OCI-LY7 (cell line): ENCODE measurements around the gene FEZ2. TPM values are rescaled to one million over a fixed set of nuclear protein-coding genes. Genes with fewer than 3 reads are reported as not detected.

Experiments
- BruUV-seq: library from RNA; stranded (reverse); fragments of 400-500 nt; replicated peaks from 2 replicates; lab custom pipeline; 2021; lab: Mats Ljungman, UMichigan
- CTCF ChIA-PET: fragments of 300-600 bp; sonication (Branson Sonifier 250); formaldehyde crosslinking; loops from one replicate; lab custom pipeline; 2022; ENCODE audit warnings: antibody characterized with exemption; ENCODE audit not compliant: unreplicated experiment; lab: Charles Lee
- POLR2A ChIA-PET: fragments of 300-600 bp; sonication (Branson Sonifier 250); formaldehyde crosslinking; loops from one replicate; lab custom pipeline; 2022; ENCODE audit warnings: antibody characterized with exemption; lab: Charles Lee
- DNase-seq: peaks from one replicate; pipeline ENCODE4 v3.0.0-alpha.2; 2015; ENCODE audit warnings: low spot score
- H2AFZ ChIP-seq: fragments of 200-600 bp; sonication (generic), shearing (Covaris generic); 2 replicates; pipeline ENCODE4 v1.6.1; 2014; ENCODE audit warnings: mild to moderate bottlenecking, antibody characterized with exemption, low read length, moderate library complexity
- H3K27ac ChIP-seq: fragments of 200-600 bp; sonication (generic); 2 replicates; pipeline ENCODE4 v1.5.1; 2014; ENCODE audit warnings: mixed run types, low read depth, mild to moderate bottlenecking, moderate library complexity, low read length, inconsistent platforms; ENCODE audit not compliant: poor library complexity, severe bottlenecking
- H3K36me3 ChIP-seq: fragments of 200-600 bp; sonication (generic); 2 replicates; pipeline ENCODE4 v1.6.1; 2014; ENCODE audit warnings: mild to moderate bottlenecking, antibody characterized with exemption, low read length, moderate library complexity, mixed read lengths; ENCODE audit not compliant: insufficient read depth
- H3K4me1 ChIP-seq: fragments of 200-600 bp; sonication (generic); 2 replicates; pipeline ENCODE4 v1.5.1; 2014; ENCODE audit warnings: mild to moderate bottlenecking, low read length; ENCODE audit not compliant: insufficient read depth, poor library complexity, severe bottlenecking
- H3K4me2 ChIP-seq: fragments of 200-600 bp; sonication (generic); 2 replicates; pipeline ENCODE4 v1.6.1; 2014; ENCODE audit warnings: mild to moderate bottlenecking, low read length
- H3K4me3 ChIP-seq: fragments of 200-600 bp; sonication (generic); 2 replicates; pipeline ENCODE4 v1.5.1; 2014; ENCODE audit warnings: mild to moderate bottlenecking, low read depth, low read length; ENCODE audit not compliant: poor library complexity, severe bottlenecking
- H3K79me2 ChIP-seq: fragments of 200-600 bp; sonication (generic); 2 replicates; pipeline ENCODE4 v1.6.1; 2016; ENCODE audit warnings: low read depth, mild to moderate bottlenecking, low read length, moderate library complexity, mixed read lengths; ENCODE audit not compliant: insufficient read depth
- H3K9me2 ChIP-seq: fragments of 200-600 bp; sonication (generic); 2 replicates; pipeline ENCODE4 v1.6.1; 2016; ENCODE audit warnings: mild to moderate bottlenecking, low read length, mixed read lengths; ENCODE audit not compliant: insufficient read depth
- H3K9me3 ChIP-seq: fragments of 200-600 bp; sonication (generic); 2 replicates; pipeline ENCODE4 v1.6.1; 2014; ENCODE audit warnings: mild to moderate bottlenecking, mixed run types, low read length, mixed read lengths
- H4K20me1 ChIP-seq: fragments of 200-600 bp; sonication (generic); 2 replicates; pipeline ENCODE4 v1.6.1; 2014; ENCODE audit warnings: mild to moderate bottlenecking, antibody characterized with exemption, low read length, moderate library complexity, mixed read lengths; ENCODE audit not compliant: insufficient read depth
- CTCF ChIP-seq: fragments of 200-600 bp; sonication (generic); conservative IDR thresholded peaks from 2 replicates; pipeline ENCODE4 v1.5.1; 2014; ENCODE audit warnings: mild to moderate bottlenecking, antibody characterized with exemption, low read length, moderate library complexity, mixed read lengths
- EZH2phosphoT487 ChIP-seq: fragments of 200-600 bp; sonication (generic); IDR thresholded peaks from 2 replicates; pipeline ENCODE4 v1.6.1; 2018; ENCODE audit warnings: low read depth, borderline replicate concordance, mild to moderate bottlenecking, mixed run types, antibody characterized with exemption, low read length, moderate library complexity, mixed read lengths
- intact Hi-C: fragments of 100-400 bp; cut with micrococcal nuclease; formaldehyde crosslinking; loops from one replicate; pipeline ENCODE4 v1.10.0; 2022; ENCODE audit not compliant: unreplicated experiment
- total RNA-seq, 2 experiments: library from RNA; depleted of rRNA in 1 of 2; stranded (reverse); fragments of >200 nt in 1 of 2; shearing (Covaris generic) in 1 of 2; gene quantifications; 2 replicates each; pipeline ENCODE4 v1.2.3, GENCODE V29; 2014 to 2022

FEZ2 gene
- total RNA-seq, 2 experiments from 2014 or later, result 17.1 to 23.2 TPM

- intact Hi-C loops, result no loop called here
- BruUV-seq, result no TSS peak
- Histone ChIP-seq H4K20me1 (no peaks in the 10 kb centered on the region), H3K4me1 (no peaks in the 10 kb centered on the region), H3K79me2 (no peaks in the 10 kb centered on the region), H3K36me3 (peaks cover 8% of the 10 kb centered on the region; the same call in 1 of the 2 replicates), H3K9me2 (no peaks in the 10 kb centered on the region), H3K4me2 (no peak overlapping the region), H3K9me3 (no peaks in the 10 kb centered on the region), H3K27ac (no peak overlapping the region), H2AFZ (no peak overlapping the region), H3K4me3 (no peak overlapping the region)
- TF ChIP-seq CTCF, result no peak
- TF ChIP-seq EZH2phosphoT487, result no peak
- DNase-seq, result no peak
- CTCF ChIA-PET, result no interaction called here
- POLR2A ChIA-PET, result interaction anchor here (0.7 kb wide), 2 partner anchors 24 to 389 kb away, joined by 3 to 4 read pairs; no protein-coding TSS in a partner anchor
Measured at GRCh38 chr2:36562973-36563532, 34.9 kb downstream of the FEZ2 start.

- TF ChIP-seq EZH2phosphoT487 (no peak), CTCF (no peak)
- H3K27ac ChIP-seq, result no peak overlapping the region
- H3K4me3 ChIP-seq, result no peak overlapping the region
- H3K9me3 ChIP-seq, result no peaks in the 10 kb centered on the region
- POLR2A ChIA-PET, result interaction anchor here (0.7 kb wide), 2 partner anchors 23 to 38 kb away, joined by 3 to 4 read pairs; no protein-coding TSS in a partner anchor
- H2AFZ ChIP-seq, result no peak overlapping the region
- no peaks in the 10 kb centered on the region for H3K9me2 ChIP-seq
- peaks cover 8% of the 10 kb centered on the region; the same call in 1 of the 2 replicates for H3K36me3 ChIP-seq
- H3K4me1 ChIP-seq, result no peaks in the 10 kb centered on the region
- no peak for DNase-seq
- H4K20me1 ChIP-seq, result no peaks in the 10 kb centered on the region
- H3K4me2 ChIP-seq, result no peak overlapping the region
- CTCF ChIA-PET, result no interaction called here
- H3K79me2 ChIP-seq, result no peaks in the 10 kb centered on the region
- intact Hi-C loops, result no loop called here
- no TSS peak for BruUV-seq
Measured at GRCh38 chr2:36562240-36562639, 35.7 kb downstream of the FEZ2 start.

- no peak overlapping the region for H3K4me2 ChIP-seq
- H3K9me3 ChIP-seq, result no peaks in the 10 kb centered on the region
- H3K4me3 ChIP-seq, result no peak overlapping the region
- H2AFZ ChIP-seq, result no peak overlapping the region
- intact Hi-C loops, result no loop called here
- no peaks in the 10 kb centered on the region for H3K4me1 ChIP-seq
- no peak for DNase-seq
- H3K9me2 ChIP-seq, result no peaks in the 10 kb centered on the region
- no peak for TF ChIP-seq CTCF
- H3K36me3 ChIP-seq, result peaks cover 5% of the 10 kb centered on the region; the same call in 1 of the 2 replicates
- H4K20me1 ChIP-seq, result no peaks in the 10 kb centered on the region
- ChIA-PET CTCF (no interaction called here), POLR2A (interaction anchor here (0.7 kb wide), 1 partner anchor 38 kb away, joined by 4 read pairs; no protein-coding TSS in a partner anchor)
- H3K79me2 ChIP-seq, result no peaks in the 10 kb centered on the region
- BruUV-seq, result no TSS peak
- H3K27ac ChIP-seq, result no peak overlapping the region
Measured at GRCh38 chr2:36561237-36561944, 36.6 kb downstream of the FEZ2 start.
